ENCODE results near the gene REPIN1.

Gene REPIN1

DNA sequence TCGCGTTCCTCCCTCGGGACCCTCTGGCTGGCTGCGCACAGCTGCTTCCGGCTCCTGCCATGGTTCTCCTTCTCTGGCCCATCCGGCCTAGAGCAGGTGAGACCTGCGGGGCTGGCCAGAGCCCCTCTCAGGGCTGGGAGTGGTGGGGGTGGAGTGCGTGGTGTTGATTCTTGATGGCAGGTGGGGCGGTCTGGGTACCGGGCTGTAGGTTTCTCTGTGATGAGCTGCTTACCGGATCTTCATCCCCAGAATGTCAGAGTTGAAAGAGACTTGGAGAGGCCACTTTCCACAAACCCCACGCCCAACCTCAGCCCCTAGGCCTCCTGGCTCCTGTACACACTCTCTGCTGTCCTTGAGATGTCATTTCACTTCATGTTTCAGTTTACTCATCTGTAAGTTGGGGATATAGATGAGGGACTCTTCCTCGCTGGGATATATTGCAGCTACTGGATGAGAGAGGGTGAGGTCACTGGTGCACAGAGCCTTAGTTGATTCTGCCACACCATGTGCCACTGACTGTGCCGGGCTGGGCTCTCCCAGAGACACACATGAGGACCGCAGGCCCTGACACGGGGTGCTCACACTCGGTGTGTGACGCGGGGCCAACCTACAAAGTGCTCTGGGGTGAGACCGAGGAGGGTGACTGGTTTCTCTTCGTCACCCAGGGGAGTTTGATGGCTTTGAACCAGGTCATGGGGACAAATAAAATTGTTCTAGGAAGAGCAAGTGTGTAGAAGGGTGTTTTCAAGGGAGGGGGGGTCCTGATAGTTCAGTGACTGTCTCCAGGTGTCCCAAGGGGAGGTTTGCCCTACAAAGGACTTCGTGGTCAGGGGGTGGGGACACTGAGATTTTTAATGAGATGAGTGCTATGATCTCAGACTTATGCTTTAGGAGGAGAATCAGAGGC, 40.0 kb downstream of the REPIN1 start:
- DNase-seq, result no peak

DNA sequence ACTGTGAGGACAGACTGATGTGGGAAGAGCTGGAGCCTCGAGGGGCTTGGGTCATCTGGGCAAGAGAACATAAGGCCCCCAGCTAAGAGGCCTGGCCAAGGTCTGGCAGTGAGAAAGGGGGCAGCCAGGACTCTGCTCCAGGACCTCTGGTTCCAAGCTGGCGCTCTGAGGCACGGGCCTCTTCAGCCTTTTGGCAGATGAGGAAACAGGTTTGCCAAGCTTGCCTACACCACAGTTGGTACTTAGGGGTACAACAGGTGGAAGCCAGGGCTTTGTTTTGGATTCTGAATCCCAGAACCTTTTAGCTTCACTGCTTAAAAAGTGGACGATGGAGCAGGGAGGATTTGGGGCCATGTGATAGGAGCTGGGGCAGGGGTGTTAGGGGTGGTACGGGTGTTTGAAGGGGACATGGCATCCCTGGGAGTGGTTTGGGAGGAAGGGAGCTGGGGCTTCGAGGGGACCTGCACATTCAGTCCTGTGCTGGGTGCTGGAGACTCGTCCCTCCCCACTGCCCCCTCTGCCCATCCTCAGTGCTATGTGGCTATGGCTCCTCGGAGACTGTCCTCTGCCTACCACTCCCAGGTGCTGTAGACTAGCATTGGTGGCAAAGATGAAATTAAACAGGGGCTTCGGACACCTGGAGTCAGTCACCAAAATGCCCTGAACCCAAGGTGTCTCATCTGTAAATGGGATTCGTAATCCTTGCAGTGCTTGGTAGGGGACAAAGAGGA, 40.8 kb downstream of the REPIN1 start:
- no peak for DNase-seq

DNA sequence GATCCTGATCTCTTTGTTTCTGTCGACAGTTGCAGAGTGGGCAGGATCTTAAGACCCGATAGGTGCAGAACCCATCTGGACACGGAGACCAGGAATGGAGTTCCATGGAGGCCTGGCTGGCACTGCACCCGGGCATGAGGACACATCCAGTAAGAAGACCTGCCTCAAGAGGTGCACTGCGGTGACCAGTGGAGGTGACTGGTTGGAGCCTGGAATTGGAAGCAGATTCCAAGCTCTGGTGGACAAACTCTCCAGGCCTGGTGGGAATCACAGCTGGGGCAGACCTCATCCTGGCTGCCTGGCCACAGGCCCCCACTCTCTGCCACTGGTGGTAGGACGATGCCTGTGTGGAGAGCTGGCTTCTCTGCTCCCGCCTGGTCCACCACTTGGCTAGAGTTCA, 41.5 kb downstream of the REPIN1 start:
- no peak for DNase-seq

DNA sequence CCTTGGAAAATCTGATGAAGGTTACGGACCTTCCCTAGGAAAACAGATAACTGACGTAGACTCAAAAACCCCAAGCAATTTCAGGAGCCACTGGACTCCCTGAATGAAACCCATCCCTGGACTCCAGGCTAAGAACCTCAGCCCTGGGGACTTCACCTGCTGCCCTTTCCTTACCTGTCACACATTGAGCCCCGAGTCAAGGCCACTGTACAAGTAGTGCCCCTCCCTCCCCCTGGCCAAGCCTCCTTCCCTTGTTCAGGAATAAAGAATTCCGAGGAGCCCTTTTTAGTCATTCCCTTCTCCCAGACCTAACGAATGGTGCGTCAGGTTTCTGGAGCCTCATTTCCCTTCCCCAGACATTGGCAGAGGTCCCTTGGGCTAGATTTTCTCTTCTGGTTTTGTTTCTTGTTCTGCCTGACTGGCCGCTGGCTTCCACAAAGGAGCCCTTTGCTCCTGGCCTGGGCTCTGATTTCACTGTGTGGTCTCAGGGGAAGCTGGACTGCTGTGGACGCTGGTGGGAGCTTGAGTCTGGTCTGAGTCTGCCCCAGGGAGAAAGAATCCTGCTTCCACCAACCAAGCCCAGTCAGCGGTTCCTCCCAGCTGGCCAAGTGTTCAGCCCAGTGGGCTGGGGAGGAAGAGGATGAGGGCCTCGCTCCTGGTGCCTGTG, 42.2 kb downstream of the REPIN1 start:
- no peak for DNase-seq

DNA sequence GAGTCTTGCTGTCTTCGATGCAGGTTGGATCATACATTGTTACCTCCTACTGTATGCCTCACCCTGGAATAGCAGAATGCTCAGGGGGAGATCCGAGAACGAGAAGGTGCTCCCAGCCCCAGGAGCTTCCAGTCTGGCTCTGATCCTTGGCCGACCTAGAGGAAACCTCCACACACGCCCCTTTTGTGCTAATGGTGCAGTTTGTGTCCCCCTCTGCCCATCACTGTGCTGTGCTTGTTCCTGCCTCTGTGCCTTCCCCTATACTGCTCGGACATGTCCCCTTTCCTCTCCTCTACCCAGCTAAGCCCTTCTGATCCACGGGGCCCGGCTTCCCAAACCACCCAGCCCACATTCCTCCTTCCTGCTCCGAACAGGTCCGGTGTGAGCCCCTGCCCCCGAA, 43.0 kb downstream of the REPIN1 start:
- DNase-seq, result no peak

DNA sequence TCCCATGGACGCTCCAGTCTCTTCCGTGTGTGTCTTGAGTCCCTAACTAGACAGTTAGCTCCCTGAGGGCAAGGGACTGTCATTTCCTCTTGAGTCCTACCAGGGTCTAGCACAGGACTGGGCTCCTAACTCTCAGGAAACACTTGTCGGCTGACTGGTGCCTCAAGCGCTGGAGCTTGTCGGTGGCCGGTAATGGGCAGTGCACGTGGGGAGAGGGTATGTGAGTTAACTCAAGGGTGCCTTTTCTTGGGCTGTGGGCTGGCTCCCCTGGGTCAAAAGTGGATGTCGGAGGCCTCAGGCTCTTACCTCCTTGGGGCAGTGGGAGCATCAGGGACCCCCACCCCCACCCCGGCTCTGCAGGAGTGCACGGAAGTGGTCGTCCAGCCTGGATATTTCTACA, 43.4 kb downstream of the REPIN1 start:
- DNase-seq, result no peak

DNA sequence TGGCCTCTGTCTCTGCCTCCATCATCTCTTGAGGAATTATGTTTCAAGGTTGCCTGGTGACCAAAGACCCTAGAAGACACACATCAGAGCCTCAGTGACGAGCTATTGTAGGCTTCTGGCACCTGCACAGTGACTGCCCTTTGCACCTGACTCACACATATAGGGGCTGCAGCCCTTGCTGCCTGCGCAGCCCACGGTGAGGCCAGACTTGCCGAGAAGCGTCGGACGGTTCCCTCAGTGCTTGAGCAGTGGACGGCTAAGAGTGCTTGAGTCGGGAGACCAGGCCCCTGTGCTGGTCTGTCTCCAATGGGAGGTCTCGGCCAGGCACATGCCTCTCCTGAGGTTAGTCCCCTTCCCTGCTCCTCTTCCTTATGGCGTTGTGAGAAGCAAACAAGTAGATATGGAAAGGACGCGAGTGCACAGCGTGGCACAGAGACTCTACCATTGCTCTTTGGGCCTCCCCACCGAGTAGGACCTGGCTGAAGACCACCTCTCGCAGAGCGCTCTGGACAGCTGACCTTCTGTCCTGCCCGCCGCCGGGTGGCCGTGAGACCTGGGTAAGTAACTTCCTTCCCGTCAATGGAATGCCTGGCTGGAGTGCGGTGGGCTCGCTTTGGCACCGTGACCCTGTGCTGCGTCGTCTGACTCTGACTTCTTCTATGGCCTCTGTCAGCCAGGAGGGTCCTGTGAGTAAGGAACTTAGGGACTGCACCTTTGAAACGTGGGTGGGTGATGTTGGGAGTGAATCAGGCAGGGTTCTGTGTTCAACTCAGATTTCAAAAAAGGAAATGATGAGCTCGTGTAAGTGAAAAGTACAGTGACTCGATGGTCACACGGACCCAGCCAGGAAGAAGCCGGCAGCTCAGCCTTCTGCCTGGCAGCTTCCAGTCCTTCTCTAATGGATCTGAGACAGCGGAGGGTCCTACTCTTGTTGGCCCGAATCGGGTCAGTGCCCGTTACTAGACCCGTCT, 44.2 kb downstream of the REPIN1 start:
- no peak for DNase-seq

DNA sequence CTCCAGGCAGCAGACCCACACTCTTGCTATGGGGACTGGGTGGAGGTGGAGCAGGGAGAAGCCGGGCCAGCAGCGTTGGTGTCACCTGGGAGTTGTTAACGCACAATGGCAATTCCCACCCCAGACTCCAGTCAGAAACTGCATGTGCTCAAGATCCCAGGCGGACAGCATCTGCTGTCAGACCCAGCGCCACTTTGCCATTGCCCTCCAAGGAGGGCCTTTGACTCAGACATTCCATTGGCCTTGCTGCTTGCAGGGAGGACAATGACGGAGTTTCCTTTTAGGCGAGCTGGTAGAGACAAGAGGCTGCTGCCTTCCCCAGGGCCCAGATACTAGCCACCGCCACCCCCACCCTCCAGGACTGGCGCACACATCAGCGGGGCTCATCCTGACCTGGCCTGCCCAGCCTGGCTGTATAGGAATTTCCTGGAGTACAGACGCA, 45.0 kb downstream of the REPIN1 start:
- DNase-seq, result no peak

DNA sequence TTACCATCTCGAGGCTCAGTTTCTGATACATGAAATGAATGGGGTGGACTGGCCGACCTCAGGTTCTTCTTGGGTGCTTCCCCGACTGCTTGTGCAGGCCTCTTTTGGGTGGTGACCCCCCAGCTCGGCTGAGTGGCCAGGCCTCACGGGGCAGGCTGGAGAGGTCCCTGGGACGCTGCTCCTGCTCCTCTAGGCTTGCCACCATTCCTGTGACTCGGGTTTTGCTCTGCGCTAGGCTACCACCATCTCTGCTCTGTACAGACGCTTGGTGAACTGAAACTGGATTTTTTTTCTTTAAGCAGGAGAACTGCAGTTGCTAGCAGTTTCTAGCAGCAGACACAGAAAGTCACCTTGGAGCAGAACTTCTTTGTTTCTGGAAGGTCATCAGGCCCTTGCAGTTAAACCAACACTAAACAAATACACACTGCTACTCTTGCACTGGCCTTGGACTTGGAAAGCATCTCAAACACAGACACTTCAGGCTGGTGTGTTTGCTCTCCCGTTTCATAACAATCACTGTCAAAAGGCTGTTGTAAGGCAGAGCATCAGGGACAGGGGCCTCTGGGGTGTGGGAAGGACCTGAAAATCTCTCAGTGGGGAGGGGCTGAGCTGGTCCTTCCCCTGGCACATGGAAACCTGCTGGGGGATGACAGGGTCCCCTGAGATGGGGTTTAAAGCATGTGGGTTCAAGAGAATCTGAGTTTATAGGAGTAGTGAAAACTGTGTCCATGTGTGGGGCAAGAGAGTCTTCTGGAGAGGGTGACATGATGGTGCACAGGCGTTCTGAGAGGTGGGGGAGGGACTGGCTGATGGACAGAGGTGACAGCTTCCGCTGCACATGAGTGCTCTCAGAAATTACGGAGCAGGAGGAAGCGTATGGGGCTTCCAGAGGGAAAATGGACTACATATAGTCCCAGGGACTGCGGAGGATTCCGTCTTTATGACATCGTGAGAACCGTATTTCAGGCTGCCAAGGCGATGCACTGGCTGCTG, 46.8 kb downstream of the REPIN1 start:
- no peak for DNase-seq

DNA sequence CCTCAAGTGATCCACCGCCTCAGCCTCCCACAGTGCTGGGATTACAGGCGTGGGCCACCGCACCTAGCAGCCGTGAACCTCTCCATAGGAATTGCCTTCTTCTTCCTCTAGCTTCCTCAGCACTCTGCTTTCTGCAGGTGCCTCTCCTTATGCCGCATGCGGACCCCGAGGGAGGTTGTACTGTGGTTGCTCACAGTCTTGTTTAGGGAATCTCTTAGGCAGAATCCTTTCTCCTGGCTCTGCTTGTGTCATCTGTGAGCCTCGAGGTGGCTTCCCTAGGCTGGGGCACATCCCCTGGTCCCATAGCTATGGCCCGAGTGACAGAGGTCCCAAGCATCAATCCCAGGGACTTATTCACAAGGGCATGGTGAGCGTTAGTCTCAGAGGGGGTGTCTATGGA, 48.6 kb downstream of the REPIN1 start:
- DNase-seq, result no peak

DNA sequence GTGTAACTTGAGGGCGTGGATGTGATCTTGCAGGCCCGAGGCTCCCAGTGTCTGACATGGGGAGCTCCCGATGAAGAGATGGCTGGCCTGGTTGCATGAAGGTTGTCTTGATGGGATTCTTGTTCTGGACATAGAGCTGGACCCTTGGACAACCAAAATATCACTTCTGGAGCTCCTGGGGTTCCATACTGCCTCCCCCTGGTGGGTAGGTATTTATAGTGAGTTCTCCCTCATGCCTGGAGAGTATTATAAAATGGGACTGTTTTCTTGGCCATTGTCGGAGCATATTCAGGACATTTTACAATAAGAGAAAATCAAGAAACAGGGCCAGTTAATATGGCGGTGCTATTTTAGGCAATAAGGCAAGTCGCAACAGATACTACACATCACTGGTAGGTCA, 49.2 kb downstream of the REPIN1 start:
- no peak for DNase-seq

DNA sequence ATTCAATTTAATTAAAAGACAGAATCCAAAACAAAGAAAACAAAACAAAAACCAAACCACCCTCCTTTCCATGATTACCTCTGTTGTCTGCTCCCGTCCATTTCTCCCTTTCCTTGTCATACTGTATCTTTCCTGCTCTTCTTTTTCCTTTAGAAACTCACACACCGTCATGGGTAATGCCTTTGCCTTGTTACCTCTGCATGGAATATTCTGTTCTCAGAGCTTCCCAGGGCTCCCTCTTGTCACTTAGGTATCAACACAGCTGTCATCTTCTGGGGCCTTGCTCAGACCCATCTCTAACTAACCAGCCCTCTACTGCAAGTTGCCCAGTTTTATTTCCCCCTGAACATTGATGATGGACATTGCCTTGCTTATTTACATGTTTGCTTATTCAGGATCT, 51.6 kb downstream of the REPIN1 start:
- DNase-seq, result no peak

DNA sequence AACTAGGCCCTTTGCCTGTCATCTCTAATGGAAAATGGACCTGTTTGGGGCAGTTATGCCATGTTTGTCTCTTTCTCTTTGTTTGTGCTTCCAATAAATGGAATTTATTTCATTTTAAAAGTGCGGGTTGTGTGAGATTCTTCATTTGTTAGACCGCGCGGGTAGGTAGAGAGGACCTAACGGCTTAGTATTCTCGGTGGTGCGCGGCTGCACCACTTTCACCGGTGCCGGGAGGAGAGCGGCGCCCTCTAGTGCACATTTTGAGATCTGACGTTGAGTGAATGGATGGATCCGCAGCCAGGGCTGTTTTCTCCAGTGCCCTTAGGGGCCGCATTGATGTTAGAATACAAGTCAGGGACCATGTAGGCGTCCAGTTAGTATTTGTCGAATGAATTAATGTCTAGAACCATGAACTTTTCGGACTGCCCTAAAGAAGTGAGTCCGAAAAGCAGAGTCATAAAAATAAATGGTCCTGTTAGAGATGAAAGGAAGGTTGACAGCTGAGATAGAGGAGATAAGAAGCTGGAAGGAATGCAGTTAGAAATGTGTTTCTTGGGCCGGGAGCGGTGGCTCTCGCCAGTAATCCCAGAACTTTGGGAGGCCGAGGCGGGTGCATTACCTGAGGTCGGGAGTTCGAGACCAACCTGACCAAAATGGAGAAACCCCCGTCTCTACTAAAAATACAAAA, 52.5 kb downstream of the REPIN1 start:
- DNase-seq, result peak; percentile 77 to 79

DNA sequence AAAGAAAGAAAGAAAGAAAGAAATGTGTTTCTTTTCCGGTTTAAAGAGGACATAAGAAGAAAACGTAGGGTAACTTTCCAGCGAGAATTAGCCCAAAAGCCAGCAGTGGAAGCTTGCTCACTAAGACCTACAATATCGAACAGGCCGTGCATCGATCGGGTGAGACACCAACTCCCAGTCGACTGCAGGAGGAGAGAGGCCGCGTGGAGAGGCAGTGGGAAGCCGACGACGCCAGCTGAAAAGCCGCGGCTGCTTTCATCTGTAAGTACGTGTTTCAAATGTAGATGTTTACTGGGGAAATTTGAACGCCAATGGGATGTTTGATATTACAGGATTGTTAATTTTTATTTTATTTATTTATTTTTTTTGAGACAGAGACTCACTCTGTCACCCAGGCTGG, 53.2 kb downstream of the REPIN1 start:
- DNase-seq, result no peak

All from NCI-H1930 (cell line).